NCI-H748 treated with DMSO at 0.1 percent for 48 hours (cell line): ENCODE measurements around the gene SPOP.

Source experiments
- DNase-seq: peaks from one replicate; lab custom pipeline; 2025; lab: John Stamatoyannopoulos, UW

SPOP gene

DNA sequence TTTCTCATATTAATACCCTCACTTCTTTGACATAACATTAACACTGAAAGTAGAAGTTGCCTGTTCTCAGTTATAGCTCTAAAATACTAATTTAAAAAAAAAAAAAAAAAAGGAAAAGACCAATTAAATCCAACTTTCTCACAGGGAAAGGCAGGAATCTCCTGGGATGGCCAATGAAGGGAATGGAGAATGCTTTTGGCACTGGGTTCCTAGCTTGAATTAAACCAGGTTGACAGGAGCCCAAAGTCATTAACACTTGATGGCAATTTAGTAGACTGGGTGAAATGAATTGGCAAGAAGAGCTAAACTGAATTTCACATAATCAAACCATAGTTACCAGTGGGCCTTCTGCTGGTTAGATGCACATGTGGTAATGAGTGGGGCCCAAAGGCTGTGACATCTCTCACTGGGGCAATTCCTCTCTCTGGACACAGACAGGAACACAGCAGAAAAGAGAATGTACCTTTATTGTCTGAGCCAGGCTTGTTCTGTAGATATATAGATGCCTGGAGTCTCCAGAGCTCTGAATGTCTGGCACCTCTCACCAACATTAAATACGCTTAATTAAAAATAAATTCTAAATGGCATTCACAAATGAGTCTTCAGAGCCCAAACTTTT is 64.6 kb downstream of the SPOP start:
- no peak for DNase-seq

DNA sequence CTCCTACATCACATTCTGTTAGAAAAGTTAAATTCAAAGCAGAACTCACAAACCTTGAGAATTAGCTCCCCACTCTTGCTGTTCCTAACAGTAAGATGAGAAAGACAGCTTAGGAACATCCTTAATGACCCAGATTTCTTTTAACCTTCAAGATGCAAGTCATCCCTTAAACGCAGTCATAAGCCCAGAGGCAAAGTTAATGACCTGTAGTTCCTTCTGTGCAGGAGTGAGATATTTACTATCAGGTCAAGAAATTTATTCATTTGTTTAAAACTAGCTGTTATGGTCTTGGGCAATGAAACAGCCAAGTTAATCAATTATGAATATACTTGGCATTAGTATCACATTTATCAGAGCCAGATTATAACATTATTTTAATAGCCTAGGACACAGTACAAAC is 65.2 kb downstream of the SPOP start:
- no peak for DNase-seq

- DNase-seq, result no peak
Measured at GRCh38 chr17:49610883-49611584, 66.9 kb downstream of the SPOP start.

DNA sequence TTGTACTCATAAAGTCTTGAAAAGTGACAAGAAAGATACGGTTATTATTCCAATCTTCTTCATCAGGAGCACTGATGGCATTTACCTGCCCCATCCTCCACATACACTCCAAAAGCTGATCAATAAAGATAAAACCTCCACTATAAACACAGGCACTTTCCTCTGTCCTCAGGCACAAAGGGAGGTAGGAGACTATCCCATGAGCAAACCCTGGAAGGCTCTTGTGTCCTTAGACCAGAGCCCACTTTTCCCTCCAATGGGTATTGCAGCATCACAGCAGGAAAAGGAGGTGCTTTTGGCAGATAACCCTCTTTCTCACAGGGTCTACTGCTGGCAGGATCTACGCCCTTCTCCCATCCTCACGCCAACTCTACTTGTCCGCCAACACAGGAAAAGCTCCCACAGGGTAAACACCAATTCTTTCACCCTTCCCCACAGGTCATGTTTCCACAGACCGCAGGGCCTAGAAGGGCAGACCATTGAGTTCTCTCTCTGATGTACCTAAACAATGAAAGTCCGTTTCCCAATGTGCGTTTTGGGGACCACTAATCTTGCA is 73.5 kb downstream of the SPOP start:
- DNase-seq, result no peak

GRCh38 chr17:49603720-49604119 is 74.2 kb downstream of the SPOP start:
- no peak for DNase-seq

GRCh38 chr17:49603238-49603637 is 74.7 kb downstream of the SPOP start:
- no peak for DNase-seq

DNA sequence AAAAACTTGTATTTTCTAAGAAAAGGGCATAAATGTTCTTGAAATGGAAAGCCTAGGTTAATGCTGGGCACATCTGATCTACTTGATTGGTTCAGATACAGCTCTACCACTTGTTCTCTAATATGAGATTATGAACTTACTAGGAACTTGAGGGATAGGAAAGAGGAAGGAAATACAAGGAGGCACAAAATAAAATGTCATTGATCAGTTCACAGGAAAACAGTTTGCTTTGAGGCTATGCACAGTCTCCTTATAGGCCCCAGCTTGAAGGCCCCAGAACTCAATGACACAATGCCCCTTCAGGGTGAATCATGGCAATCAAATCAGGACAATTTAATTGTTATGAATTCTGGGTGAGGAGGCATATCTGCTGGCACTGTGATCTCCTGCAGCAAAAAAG is 75.1 kb downstream of the SPOP start:
- no peak for DNase-seq

DNA sequence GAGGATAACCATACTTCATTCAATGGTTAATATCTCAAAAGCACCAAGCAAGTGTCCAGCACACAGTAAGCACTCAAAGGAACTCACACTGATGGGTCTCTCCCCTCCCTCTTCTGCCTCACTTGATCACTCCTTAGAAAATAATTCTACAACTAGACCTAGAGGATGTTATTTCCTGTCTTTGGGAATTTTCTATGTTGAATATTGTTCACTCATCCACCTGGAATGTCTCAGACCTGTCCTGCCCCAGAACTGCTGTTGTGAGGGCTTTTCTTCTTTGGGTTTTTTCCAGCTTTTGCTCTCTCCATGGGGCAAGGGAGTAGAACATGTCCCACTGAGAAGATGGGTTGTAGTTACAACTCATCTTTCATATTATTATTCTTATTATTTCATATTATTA is 76.9 kb downstream of the SPOP start:
- DNase-seq, result no peak

DNA sequence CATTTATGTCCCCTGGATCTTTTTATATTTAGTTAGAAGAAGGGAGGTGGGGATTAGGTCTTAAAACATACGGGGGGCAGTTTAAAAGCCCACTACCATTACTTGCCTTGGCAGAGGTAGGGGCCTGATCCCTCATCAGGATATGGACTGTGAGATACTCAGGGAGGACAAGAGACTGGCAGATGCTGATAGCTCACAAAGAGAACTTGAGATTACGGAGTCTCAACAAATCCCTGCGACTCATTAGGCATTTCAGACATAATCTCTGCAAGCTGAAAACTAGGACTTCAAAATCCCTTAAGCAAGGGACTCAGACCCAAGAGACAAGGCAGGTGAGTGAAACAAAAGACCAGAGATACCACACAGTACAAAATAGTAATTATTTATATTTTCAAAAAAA is 79.0 kb downstream of the SPOP start:
- DNase-seq, result no peak

- DNase-seq, result no peak
Measured at GRCh38 chr17:49597928-49598655, 79.8 kb downstream of the SPOP start.

- DNase-seq, result no peak
Measured at GRCh38 chr17:49597436-49597835, 80.5 kb downstream of the SPOP start.

- DNase-seq, result no peak
Measured at GRCh38 chr17:49596613-49597244, 81.2 kb downstream of the SPOP start.

GRCh38 chr17:49595980-49596379 is 81.9 kb downstream of the SPOP start:
- DNase-seq, result no peak

GRCh38 chr17:49595328-49595727 is 82.6 kb downstream of the SPOP start:
- no peak for DNase-seq

DNA sequence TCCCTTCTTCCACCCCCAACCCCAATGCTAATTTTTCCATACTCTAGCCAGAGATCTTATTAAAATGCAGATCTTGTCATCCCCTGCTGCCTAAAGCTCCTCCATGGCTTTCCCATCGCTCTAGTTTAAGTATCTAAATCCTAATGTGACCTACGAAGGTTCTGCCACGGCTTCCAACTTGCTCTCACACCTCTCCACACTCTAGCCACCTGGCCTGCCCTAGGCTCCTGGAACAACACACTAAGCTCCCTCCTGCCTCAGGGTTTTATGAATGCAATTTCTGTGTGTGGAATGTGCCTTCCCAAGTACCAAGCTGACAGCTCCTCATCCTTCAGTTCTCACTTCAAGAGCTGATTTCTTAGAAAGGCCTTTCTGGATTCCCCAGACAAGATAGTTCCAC is 85.6 kb downstream of the SPOP start:
- DNase-seq, result no peak

DNA sequence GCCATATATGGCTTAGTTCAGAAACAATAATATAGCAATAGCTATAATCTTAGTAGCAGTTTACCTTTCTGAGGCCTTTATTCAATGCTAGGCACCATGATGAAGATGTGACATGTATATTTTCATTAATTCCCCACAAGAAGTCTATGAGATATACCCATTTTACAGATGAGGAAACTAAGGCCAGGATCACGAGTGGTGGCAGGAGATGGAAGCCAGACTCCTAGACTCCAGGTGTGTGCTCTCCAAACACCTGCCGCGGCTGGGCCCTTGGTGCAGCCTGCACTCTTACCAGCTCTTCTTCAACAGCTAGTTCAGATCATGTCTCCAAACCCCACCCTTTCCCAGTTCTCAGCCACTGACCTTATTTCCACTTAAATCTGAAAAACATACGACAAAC is 87.0 kb downstream of the SPOP start:
- no peak for DNase-seq

DNA sequence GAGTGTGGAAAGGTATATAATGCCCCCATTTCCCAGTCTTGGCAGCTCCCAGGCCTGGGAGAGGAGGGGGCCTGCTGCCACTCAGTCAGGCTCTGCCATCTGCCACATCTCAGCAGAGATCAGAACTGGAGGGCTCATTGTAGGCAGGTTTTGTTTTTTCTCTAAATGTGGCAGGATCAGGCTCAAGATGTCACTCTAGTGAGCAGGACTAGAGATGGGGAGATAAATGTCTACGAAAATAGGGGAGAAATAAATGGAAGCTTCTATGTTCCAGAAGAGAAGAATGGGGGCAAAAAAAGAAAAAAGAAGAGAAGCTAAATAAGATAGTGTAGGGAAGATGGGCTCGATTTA is 88.3 kb downstream of the SPOP start:
- DNase-seq, result no peak

DNA sequence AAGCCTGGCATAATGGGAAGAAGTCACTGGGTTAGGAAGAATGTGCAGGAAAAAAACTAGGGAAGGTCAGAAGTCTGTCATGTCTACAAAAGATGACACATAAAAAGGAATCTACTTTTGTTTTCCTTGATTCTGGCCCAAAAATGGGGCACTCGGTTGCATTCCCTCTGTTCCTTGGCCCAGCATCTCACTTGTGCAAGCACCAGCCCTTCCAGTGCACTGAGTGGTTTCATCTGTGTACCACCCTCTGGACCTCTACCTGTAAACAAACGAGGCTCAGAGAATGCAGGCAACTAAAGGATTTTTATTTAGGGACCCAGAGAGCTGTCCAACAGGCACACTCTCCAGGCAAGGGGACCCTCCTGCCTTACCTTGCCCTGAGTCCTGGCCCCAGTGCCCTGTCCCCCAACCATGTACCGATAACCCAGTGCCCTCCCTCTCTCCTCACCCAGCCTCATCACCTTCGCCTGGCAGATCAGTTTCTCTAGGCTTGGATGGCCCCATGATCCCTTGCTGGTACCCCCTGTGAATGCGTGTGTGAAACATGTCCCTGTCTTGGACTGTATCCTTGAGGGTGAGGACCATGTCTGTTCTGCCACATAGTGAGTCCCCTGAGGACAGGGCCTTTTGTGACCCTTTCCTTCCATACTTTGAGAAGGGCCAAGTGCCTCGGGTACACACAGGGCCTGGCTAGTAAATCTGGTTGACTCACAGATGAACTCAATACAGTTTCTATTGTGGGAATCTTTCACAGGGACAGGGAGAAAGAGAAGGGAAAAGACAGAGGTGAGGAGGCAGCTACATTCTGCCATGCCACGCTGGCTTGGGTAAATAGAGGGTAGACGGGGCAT is 88.9 kb downstream of the SPOP start:
- DNase-seq, result no peak

DNA sequence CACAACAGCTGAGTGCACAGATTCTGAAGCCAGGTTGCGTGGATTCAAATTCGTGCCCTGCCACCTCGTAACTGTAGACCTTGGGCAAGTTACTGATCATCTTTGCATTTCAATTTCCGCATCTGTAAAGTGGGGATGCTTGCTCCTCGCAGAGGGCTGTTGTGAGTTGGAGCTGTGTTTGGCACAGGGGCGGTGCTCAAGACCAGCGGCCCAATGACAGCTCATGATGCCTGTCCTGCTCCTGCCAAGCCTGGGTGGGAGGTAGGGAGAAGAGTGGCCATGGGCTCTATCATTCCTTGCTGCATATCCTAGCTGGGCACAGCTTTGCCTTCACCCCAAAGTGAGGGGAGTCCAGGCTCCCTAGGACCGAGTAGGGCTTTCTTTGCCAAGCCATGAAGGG is 89.6 kb downstream of the SPOP start:
- DNase-seq, result no peak

DNA sequence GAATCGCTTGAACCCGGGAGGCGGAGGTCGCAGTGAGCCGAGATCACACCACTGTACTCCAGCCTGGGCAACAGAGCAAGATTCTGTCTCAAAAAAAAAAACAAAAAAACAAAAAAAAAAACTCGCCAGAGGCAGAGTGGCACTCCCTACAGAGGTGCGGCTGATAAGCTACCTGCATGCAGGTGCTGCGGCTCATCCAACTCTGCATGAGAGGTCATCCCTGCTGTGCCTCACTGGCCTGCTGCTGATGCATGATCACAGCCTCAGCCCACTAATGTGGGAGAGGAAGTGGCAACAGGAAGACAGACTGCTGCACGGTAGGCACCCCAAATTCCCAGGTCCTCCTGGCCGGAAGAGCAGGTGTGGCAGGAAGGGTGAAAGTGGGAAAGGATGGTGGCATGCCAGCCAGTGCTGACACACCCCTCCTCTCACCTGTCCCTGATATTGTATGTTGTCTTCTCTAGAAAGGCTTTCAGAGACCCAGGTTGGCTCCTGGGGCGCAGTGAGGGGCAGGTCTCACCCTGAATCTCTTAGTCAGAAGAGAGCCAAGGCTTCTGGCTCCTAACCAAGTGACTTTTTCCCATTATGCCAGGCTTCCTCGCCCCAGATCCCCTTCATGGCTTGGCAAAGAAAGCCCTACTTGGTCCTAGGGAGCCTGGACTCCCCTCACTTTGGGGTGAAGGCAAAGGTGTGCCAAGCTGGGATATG is 90.4 kb downstream of the SPOP start:
- DNase-seq, result no peak

GRCh38 chr17:49585422-49586027 is 92.4 kb downstream of the SPOP start:
- no peak for DNase-seq
